Right renal pelvis (tissue), 4 donors: ENCODE results near the gene SMOC2. TPM values are rescaled to one million over a fixed set of nuclear protein-coding genes. Genes with fewer than 3 reads are reported as not detected.
"Not testable (repeated sequence)": the region's sequence is repeated elsewhere in the genome, so short reads cannot be mapped to it uniquely, and the experiment has no call there.

Experiments used
- DNase-seq, 4 donors: peaks; one replicate each; pipeline ENCODE4 v3.0.0-alpha.2; 2013; ENCODE audit warnings: low read depth in 4 of 4, low spot score in 3 of 4, missing footprints in 1 of 4
- polyA plus RNA-seq, 4 donors: library from polyadenylated mRNA; unstranded; fragments of 120-200 nt; gene quantifications; one replicate each; pipeline ENCODE4 v1.2.1, GENCODE V29; 2013; ENCODE audit not compliant: insufficient read length in 4 of 4

Gene SMOC2
- polyA plus RNA-seq, 4 donors, result 23.5 to 36.5 (median 30.9) TPM

DNA sequence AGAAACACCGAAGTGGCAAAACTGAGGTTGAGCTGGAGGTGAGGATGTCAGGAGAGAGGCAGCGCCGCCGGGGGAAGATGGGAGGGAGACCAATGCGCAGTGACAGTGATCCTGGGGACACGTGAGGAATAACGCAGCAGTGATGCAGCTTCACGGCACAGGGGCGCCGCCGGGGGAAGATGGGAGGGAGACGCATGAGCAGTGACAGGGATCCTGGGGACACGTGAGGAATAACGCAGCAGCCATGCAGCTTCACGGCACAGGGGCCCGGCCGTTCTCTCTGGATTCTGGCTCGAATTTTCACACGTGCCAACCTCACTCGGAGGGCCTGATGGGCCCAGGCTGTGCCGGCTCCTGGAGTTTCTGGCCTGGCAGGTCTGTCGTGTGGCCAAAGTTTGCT is 94.7 kb downstream of the SMOC2 start:
- DNase-seq, result no peak

DNA sequence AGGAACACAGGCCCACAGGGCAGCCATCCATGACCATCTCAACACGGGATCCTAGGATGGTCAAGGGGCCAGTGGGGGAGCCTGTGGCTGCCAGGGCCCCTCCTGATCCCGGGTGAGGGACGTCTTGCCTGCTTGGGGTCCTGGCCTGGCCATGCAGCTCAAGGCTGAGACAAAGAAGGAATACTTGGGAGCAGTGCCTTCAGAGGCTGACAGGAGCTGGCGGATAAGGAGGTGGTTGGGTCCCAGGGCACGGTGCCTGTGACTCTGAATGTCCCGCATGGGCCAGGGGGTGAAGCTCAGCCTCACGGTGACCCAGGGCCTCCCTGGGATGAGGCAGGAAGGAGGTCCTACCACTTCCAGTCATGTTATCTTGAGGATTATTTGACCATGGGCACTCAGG is 95.2 kb downstream of the SMOC2 start:
- no peak for DNase-seq

DNA sequence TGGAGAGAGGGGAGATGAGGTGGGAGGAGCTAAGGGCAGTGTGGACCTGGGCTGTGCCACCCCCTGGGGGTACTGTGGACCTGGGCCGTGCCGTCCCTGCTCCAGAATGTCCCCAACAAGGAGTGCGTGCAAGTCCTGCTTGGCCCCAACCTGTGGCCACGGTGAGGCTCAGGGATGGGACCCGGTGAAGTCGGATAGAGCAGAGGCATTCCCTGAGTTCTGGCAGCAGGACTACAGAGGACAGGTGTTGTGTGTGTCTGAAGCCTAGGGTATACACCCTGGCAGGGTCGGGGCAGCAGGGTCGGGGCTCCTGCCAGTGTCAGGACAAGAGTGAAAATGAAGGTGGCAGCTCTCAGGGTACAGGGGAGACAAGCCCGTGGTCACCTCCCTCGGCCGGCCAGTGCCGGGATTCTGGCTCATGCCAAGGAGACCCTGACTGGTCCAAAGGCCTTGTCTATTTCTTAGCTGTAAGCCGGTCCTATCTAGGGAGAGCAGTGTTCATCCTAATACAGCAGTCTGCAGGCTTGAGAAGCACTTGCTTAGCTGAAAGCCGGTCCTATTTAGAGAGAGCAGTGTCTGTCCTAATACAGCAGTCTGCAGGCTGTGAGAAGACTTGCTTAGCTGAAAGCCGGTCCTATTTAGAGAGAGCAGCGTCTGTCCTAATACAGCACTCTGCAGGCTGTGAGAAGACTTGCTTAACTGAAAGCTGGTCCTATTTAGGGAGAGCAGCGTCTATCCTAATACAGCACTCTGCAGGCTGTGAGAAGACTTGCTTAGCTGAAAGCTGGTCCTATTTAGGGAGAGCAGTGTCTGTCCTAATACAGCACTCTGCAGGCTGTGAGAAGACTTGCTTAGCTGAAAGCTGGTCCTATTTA is 95.9 kb downstream of the SMOC2 start:
- DNase-seq, result no peak

DNA sequence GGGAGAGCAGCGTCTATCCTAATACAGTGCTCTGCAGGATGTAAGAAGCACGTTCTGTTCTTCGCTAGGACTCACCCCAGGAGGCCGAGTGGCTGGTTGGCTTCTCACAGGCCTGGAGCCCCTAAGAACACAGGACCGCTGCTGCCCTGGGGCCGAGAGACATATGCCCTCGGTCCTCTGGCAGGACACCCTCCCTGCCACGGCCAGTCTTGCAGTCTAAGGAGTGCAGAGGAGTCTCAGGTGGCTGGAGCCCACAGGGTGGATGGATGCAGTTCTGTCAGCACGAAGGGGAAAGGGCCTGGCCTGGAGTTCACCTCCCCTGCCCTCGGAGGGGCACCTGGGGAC is 96.5 kb downstream of the SMOC2 start:
- DNase-seq, result no peak

DNA sequence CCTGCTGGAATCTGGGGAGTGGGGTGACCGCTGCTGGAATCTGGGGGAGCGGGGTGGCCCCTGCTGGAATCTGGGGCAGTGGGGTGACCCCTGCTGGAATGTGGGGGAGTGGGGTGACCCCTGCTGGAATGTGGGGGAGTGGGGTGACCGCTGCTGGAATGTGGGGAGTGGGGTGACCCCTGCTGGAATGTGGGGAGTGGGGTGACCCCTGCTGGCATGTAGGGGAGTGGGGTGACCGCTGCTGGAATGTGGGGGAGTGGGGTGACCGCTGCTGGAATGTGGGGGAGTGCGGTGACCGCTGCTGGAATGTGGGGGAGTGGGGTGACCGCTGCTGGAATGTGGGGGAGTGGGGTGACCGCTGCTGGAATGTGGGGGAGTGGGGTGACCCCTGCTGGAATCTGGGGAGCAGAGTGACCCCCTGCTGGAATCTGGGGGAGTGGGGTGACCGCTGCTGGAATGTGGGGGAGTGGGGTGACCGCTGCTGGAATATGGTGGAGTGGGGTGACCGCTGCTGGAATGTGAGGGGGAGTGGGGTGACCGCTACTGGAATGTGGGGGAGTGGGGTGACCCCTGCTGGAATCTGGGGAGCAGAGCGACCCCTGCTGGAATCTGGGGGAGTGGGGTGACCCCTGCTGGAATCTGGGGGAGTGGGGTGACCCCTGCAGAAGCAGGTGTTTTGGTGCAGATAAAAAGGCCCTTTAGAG is 97.4 kb downstream of the SMOC2 start:
- not testable (repeated sequence) for DNase-seq

DNA sequence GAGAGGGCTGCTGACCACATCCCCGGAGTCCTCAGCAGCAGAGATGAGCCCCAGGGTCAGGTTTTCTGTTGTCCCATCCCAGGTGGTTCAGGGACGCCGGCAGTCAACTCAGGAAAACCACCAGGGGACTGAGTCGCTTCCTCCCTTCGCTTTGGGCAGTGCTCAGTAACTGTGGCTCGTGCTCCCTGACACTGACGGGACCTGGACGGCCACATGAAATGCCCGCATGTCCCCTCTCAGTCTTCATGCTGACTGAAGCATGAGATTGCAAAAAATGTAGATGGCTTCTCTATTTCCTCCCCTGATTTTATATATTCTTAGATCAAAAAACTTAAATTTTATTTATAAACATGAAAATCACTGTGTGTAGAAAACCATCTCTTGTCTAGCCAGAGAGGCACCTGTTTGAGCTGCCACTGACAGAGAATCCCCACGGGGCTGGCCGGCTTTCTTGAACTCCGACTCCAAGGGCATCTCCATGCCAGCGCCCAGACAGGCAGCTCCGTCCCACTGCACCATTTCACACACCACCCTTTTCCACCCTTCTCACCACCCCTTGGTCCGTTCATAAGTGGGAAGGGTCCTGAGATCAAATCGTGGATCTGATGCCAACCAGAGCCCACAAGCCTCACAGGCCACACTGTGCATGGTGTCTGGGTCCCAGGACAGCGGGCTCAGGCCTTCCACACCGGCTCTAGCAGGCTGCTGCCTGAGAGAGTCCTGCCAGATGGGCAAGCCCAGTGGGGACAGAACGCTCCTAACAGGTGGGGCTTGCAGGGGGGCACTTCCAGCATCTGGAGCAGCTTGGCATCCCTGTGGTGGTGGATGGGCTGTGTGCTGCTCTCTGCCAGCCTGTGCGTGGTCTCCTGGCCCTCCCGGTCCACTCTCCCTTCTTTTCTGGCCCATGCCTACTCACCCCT is 98.2 kb downstream of the SMOC2 start:
- no peak for DNase-seq

DNA sequence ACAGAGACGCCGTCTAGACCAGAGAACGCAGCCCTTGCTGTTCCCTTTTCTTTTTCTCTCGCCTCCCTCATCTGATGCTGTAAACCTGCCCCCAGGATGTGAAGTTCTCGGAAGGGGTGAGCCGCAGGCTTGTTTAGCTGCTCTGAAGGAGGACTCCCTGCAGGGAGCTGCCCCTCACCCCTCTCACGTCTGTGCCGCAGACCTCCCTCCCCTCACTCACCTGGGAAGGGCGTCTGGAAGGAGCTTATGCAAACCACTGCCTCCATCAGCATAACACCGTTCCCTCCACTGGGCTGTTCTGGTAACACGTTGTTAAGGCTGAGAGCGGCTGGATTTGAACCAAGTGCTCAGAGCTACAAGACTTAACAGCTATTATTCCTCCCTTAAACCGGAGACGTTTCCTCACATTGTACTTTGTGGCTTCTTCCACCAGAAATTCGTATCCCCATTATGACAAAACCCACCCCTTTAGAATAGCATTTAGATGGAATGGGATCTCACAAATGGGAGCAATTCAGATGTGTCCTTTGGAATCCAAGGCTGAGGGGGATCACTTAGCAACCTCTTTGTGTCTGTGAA is 99.8 kb downstream of the SMOC2 start:
- no peak for DNase-seq

DNA sequence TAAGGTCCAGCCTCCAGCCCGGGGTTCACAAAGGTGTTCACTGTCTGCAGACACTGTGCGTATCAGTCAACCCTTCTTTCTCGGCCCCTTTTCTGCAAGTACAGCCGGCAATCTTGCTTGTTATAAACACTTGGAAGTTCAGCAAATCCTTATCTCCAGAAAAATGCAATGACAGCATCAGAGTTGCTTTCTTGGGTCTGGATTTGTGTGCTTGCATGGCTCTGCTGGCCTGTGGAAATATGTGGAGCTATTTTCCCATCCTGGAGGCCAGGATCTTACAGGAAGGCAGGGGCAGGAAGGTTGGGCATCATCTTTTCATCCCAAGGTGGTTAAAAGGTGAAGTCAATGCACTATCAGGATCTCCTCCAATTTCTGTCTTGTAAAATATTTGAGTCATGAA is 100.3 kb downstream of the SMOC2 start:
- no peak for DNase-seq

DNA sequence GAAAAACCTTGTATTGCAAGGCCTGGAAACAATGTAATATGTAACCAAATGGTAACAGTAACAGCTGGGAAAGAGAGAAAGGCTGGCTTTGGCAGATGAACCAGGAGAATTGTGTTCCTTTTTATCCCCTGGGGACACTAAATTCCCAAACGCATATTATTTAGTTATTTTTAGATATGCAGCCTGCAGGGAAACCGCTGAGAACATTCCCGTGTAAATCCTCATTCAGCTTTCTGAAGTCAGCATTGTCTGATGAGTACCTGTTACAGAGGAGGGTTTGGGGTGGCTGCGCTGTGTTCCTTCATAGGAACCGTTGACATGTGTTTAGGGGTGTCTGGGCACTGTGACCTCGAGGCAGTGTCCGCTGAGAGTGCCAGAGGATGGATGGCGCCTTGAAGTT is 101.3 kb downstream of the SMOC2 start:
- no peak for DNase-seq

DNA sequence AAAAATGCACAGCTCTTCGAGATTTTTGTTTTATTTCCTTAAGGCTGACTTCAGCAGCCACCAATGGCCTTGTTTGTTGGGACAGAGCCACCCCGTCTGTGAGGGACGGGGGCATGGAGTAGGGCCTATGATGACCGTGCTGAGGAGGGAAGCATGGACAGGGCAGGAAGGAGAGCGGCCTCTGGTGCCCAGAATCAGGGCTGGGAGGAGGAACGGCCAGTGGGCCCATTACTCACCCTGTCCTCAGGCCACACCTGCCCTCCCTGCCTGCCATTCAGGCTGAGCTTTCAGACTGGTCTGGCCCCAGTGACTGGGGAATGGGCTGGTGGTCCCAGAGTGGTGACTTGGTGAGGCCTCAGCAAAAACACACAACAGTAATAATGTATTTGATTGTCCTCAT is 104.4 kb downstream of the SMOC2 start:
- DNase-seq, result no peak

DNA sequence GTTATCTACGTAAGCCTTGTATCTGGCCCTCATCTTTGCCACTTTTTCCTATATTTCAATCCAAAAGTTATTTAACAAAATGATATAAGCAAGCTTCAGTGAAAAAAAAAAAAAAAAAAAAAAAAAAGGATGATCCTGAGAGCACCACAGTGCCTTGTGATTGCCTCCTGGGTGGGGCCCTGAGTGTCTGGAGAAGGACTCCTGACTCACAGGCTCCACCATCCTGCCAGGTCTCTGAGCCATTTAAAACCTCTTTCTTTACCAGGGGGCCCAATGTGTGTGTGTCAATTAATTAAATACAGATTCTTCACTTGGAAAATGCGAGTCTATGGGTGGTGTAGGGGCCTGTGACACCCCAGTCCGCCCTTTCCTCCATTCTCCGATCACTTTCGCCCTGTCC is 105.2 kb downstream of the SMOC2 start:
- DNase-seq, result no peak

DNA sequence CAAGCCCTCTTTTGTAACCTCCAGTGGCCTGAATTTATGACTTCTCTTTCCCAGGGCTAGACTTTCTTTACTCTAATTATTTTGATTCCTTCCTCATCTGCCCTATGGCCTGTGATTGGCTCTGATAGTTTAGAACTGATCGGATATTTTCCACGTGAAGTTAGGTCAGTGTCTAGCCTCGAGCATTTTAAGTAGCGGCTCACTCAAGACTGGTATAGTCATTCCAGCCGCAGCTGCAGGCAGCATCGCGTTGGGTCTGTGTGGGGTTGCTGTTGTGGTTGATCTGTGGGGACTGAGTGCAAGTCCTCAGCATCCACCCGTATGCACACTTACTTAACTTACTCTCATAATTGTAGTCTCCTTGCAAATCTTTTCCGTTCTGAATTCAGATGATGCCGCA is 105.7 kb downstream of the SMOC2 start:
- no peak for DNase-seq

DNA sequence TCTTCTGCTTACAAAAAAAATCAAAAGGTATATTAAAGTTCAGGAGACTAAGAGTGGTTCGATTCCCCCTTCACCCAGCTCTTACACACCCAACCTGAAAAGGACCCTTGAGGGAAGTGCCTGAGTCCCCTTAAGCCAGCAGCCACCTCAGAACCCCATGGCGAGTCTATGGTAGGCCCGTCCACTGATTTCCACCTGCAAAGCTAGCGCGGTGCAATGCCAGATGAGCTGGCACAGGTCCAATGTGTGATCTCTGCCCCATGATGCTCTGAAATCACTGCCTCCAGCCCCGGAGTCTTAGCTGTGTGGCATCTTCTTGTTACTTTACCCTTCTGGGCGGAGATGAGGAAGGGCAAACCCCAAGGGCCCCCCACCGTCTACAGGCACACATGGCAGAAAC is 109.3 kb downstream of the SMOC2 start:
- DNase-seq, result no peak

DNA sequence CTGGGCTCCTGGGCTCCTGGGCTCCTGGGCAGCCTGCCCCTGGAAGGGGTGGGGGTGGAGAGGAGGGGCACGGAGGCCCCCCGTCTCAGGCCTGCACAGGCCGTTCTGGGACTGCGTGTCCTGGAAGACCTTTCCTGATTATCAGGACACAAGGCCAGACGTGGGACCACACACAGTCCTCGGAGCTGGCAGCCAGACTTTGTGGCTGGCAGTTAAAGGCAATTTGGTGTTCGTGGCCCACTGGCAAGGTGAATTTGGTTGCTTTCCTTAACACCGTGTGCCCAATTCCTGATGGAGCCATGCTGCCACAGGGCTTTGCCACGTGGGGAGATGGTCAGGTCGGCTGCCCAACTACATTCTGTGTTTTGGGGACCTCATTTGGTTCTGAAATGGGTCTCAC is 113.5 kb downstream of the SMOC2 start:
- DNase-seq, result no peak

DNA sequence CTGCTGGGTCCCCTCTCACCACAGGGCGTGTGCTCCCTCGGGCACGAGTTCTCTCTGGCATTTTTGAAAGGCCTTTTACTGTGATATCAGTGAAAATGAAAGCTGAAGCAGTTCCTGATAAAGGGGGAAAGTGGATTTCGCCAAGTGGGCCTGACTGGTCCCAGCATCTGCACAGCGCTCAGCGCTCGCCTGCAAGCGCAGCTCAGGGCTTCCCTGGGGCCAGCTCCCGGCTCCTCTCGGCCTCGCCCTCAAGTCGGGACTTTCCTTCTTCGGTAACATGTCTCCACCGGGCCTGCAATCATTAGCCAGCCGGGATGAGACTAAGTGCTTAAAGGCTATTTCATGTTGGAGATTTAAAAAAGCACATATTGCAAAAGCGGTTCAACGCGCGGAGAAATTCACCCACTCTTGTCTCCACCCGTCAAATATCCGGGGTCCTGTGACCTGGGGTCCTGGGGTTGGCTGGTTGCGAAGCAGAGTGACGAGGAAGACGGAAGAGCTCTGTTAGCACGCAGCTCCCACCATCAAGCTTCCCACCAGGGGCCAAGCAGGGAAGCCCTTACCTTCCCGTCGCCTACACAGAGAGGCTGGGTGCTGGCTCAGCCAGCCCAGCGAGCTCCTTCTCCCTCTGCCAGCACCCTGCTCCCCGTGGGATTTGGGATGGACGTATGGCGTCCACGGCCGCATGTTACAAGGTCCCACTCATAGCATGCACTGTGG is 114.1 kb downstream of the SMOC2 start:
- DNase-seq, result no peak

DNA sequence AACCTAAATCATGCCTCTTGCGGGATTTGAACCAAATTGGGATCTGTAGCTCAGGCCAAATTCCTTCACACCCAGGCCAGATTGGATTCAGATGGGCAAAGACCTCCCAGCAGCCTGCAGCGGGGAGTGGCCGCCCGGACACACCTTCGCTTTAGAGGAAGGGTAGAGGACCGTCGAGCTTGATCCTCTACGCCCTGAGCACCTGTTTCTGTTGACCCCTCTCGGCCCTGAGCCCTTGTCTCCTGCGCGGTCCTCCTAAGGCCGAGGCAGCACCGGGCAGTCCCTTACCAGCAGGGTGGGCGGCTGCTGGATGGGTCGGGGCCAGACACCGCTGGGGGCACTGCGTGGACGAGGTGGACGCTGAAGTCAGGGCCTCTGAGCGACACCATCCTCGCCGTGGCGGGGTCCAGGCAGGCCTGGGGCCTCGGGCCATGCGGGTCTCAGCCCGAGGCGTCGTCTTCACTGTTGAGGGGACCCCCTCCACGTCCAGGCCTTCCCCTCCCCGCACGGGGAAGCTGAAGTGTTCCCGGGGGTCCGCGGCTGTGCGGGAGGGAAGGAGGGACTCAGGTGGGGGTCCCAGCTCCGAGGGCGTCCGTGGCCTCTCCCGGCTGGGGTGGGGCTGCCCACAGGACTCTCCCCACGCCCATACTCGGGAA is 114.8 kb downstream of the SMOC2 start:
- no peak for DNase-seq

DNA sequence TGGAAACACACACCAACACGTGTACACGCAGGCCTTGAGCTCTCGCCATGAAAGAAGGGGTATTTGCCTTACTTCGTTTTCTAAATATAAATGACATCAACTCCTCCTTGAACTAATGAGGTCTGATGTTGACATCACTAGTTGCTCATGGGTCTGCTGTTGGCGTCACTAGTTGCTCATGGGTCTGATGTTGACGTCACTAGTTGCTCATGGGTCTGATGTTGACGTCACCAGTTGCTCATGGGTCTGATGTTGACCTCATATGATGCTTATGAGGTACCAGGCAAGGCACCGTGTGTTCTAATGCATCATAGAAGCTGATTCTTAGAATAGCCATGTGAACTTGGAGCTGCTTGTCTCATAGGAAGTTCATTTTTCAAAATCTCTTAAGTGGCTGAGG is 116.5 kb downstream of the SMOC2 start:
- DNase-seq, result no peak

DNA sequence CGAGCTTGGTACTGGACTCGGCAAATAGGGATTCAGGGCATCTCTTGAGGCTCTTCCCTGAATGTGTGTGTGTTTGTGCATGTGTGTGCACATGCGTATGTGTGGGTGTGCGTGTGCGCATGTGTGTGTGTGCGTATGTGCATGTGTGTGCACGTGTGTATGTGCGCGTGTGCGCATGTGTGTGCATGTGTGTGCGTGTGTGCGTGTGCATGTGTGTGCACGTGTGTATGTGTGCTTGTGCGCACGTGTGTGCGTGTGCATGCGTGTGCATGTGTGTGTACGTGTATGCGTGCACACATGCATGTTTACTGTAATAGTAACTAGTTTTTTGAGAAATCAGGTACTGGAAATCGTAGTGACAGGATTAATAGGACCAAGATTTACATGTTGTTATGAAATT is 117.7 kb downstream of the SMOC2 start:
- DNase-seq, result no peak

DNA sequence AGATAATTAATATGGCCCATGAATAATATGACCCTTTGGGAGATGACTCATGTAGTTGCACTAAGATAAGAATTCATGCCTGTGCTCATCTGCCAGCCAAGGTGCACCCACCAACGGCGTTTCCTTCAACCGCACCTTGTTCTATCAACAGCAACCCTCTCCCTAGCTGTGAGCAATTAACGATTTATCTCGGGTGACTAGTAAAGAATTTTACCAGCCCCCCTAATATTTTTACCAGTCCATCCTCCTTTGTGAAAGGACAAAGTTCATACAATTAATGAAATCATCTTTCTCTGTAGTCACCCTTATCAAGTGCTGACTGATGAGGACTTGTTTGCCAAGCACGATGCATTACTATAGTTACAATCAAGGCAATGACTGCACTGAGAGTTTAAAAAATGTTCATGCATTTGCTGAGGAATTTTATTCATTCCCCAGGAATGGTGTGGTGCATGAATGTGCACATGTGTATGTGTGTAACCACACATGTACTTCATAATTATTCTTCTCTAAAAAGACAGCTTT is 118.7 kb downstream of the SMOC2 start:
- no peak for DNase-seq
